CD4-positive, alpha-beta memory T cell (primary cell): ENCODE measurements around the gene TOMM7. TPM values are rescaled to one million over a fixed set of nuclear protein-coding genes. Genes with fewer than 3 reads are reported as not detected.

ENCODE experiments used
- CTCF ChIA-PET: fragments of 350-600 bp; sonication (Branson Sonifier 250); formaldehyde crosslinking; loops from one replicate; lab custom pipeline; 2021; ENCODE audit warnings: inconsistent platforms; ENCODE audit not compliant: partially characterized antibody; lab: Charles Lee
- POLR2A ChIA-PET: fragments of 350-600 bp; sonication (Branson Sonifier 250); formaldehyde crosslinking; loops from one replicate; lab custom pipeline; 2021; ENCODE audit not compliant: partially characterized antibody; lab: Charles Lee
- DNase-seq, 5 donors: peaks; one replicate each; pipeline versions ENCODE4 v3.0.0 to v3.0.0-alpha.2; 2020 to 2022; ENCODE audit warnings: mixed read lengths in 1 of 5
- H3K27ac ChIP-seq: one replicate; pipeline ENCODE4 v1.7.0; 2013; ENCODE audit warnings: low read depth, low read length
- H3K27me3 ChIP-seq: 2 replicates; pipeline ENCODE4 v1.7.0; 2013; ENCODE audit warnings: mild to moderate bottlenecking, low read length, moderate library complexity; ENCODE audit not compliant: insufficient read depth
- H3K36me3 ChIP-seq: 2 replicates; pipeline ENCODE4 v1.7.0; 2013; ENCODE audit warnings: mild to moderate bottlenecking, low read length, moderate library complexity; ENCODE audit not compliant: insufficient read depth
- H3K4me1 ChIP-seq: 2 replicates; pipeline ENCODE4 v1.7.0; 2013; ENCODE audit warnings: mild to moderate bottlenecking, low read length, moderate library complexity; ENCODE audit not compliant: insufficient read depth
- H3K4me3 ChIP-seq, 2 donors: one replicate each; pipeline ENCODE4 v1.7.0; 2013; ENCODE audit warnings: low read length in 2 of 2, mild to moderate bottlenecking in 1 of 2
- H3K9me3 ChIP-seq, 2 donors: one replicate each; pipeline ENCODE4 v1.7.0; 2013; ENCODE audit warnings: low read length in 2 of 2, control low read depth in 1 of 2; ENCODE audit not compliant: control insufficient read depth in 1 of 2
- H3K27ac Mint-ChIP-seq, 7 donors: one replicate each; pipeline ENCODE4 v1.8.0; 2020 to 2021; ENCODE audit warnings: mixed read lengths in 7 of 7, mild to moderate bottlenecking in 6 of 7, inconsistent platforms in 3 of 7, moderate library complexity in 3 of 7
- H3K27me3 Mint-ChIP-seq, 2 donors: one replicate each; pipeline ENCODE4 v1.8.0; 2020 to 2021; ENCODE audit warnings: mixed read lengths in 2 of 2
- H3K36me3 Mint-ChIP-seq, 2 donors: one replicate each; pipeline ENCODE4 v1.8.0; 2020 to 2021; ENCODE audit warnings: mixed read lengths in 2 of 2, inconsistent platforms in 1 of 2, mild to moderate bottlenecking in 1 of 2
- H3K4me1 Mint-ChIP-seq, 4 donors: one replicate each; pipeline ENCODE4 v1.8.0; 2020 to 2021; ENCODE audit warnings: mixed read lengths in 4 of 4, mild to moderate bottlenecking in 1 of 4
- H3K4me3 Mint-ChIP-seq, 8 donors: one replicate each; pipeline ENCODE4 v1.8.0; 2020 to 2021; ENCODE audit warnings: mixed read lengths in 8 of 8, mild to moderate bottlenecking in 7 of 8, moderate library complexity in 6 of 8, inconsistent platforms in 3 of 8
- H3K9me3 Mint-ChIP-seq, 8 donors: one replicate each; pipeline ENCODE4 v1.8.0; 2020 to 2021; ENCODE audit warnings: mixed read lengths in 8 of 8, mild to moderate bottlenecking in 5 of 8, inconsistent platforms in 3 of 8, moderate library complexity in 1 of 8
- intact Hi-C: fragments of 100-400 bp; cut with micrococcal nuclease; formaldehyde crosslinking; loops from one replicate; pipeline ENCODE4 v1.15.1; 2023
- polyA plus RNA-seq, 2 donors: library from polyadenylated mRNA; unstranded; fragments of 300-500 nt; fragmentation: Illumina TruSeq; gene quantifications; one replicate each; pipeline ENCODE4 v1.2.3, GENCODE V29; 2021
- total RNA-seq, 2 experiments: library from RNA; stranded (reverse); gene quantifications; one replicate each; pipeline ENCODE4 v1.2.3, GENCODE V29; 2021

Gene TOMM7
- total and polyA plus RNA-seq, 4 experiments from 2014 or later, result 267 to 701 (median 595) TPM

- Mint-ChIP-seq H3K4me3 (peak overlapping the region; percentile 94 to 99 (median 98)), H3K9me3 (peaks cover 0 to 2% (median 0%) of the 10 kb centered on the region in 8 donors), H3K27ac (peak overlapping the region; percentile 94 to 100 (median 98)), H3K27me3 (peaks cover 5 to 17% of the 10 kb centered on the region in 2 donors), H3K36me3 (peaks cover under 1 to 16% of the 10 kb centered on the region in 2 donors), H3K4me1 (peaks cover 16 to 44% (median 30%) of the 10 kb centered on the region in 4 donors)
- Histone ChIP-seq H3K27me3 (no peaks in the 10 kb centered on the region), H3K27ac (peak overlapping the region; percentile 85), H3K4me1 (peaks cover 38% of the 10 kb centered on the region), H3K9me3 (no peaks in the 10 kb centered on the region), H3K4me3 (peak overlapping the region; percentile 83 to 98), H3K36me3 (no peaks in the 10 kb centered on the region)
- intact Hi-C loops, result loop anchor here (5.0 to 10.0 kb wide), 2 partner anchors 472 to 1749 kb away; partner anchors contain the start of genes MALSU1 and PALS2
- peak in 1 of 5 donors; percentile 4 for DNase-seq
- CTCF ChIA-PET, result interaction anchor here (0.7 to 2.4 kb wide), 3 partner anchors 32 to 233 kb away, joined by 3 to 9 read pairs (median 3); no protein-coding TSS in a partner anchor
- POLR2A ChIA-PET, result interaction anchor here (0.6 to 1.7 kb wide), 3 partner anchors 50 to 282 kb away, joined by 3 to 4 read pairs (median 4); partner anchors contain the start of gene KLHL7
Measured at GRCh38 chr7:22823142-22823497, 471 bp upstream of the TOMM7 start.

GRCh38 chr7:22821702-22822485, 755 bp downstream of the TOMM7 start:
- Mint-ChIP-seq H3K9me3 (peaks cover 0 to 2% (median 0%) of the 10 kb centered on the region in 8 donors), H3K27me3 (peaks cover 5 to 15% of the 10 kb centered on the region in 2 donors), H3K27ac (peak overlapping the region; percentile 94 to 100 (median 98)), H3K4me3 (peak overlapping the region; percentile 94 to 99 (median 98)), H3K36me3 (peaks cover 6 to 19% of the 10 kb centered on the region in 2 donors), H3K4me1 (peaks cover 19 to 51% (median 34%) of the 10 kb centered on the region in 4 donors)
- POLR2A ChIA-PET, result interaction anchor here (0.7 to 1.7 kb wide), 7 partner anchors 11 to 359 kb away, joined by 3 to 5 read pairs (median 3); partner anchors contain the start of gene KLHL7
- Histone ChIP-seq H3K27ac (peak overlapping the region; percentile 85), H3K4me1 (peaks cover 40% of the 10 kb centered on the region), H3K4me3 (peak overlapping the region; percentile 83 to 98), H3K27me3 (no peaks in the 10 kb centered on the region), H3K9me3 (no peaks in the 10 kb centered on the region), H3K36me3 (peaks cover 10% of the 10 kb centered on the region)
- CTCF ChIA-PET, result interaction anchor here (0.9 to 2.4 kb wide), 5 partner anchors 33 to 234 kb away, joined by 3 to 9 read pairs (median 5); no protein-coding TSS in a partner anchor
- intact Hi-C loops, result loop anchor here (1.0 to 10.0 kb wide), 6 partner anchors 32 to 1750 kb away; partner anchors contain the start of genes HYCC1, KLHL7, MALSU1 and PALS2
- peak in 4 of 5 donors; percentile 9 to 12 (median 10) for DNase-seq

GRCh38 chr7:22819476-22819875, 3.2 kb downstream of the TOMM7 start:
- POLR2A ChIA-PET, result no interaction called here
- H3K4me3 ChIP-seq, result no peak overlapping the region
- no peak overlapping the region for H3K27ac ChIP-seq
- Mint-ChIP-seq H3K4me3 (peak overlapping the region in 2 of 8 donors; percentile 41 to 60), H3K4me1 (peaks cover 28 to 65% (median 45%) of the 10 kb centered on the region in 4 donors), H3K36me3 (peaks cover 18 to 39% of the 10 kb centered on the region in 2 donors), H3K9me3 (peaks cover 0 to 2% (median 0%) of the 10 kb centered on the region in 8 donors), H3K27ac (peak overlapping the region in 5 of 7 donors; percentile 23 to 94 (median 48)), H3K27me3 (peaks cover 2 to 5% of the 10 kb centered on the region in 2 donors)
- DNase-seq, result no peak
- peaks cover 22% of the 10 kb centered on the region for H3K36me3 ChIP-seq
- intact Hi-C loops, result no loop called here
- peaks cover 40% of the 10 kb centered on the region for H3K4me1 ChIP-seq
- CTCF ChIA-PET, result no interaction called here
- H3K27me3 ChIP-seq, result no peaks in the 10 kb centered on the region
- no peaks in the 10 kb centered on the region for H3K9me3 ChIP-seq

GRCh38 chr7:22814261-22815208, 8.1 kb downstream of the TOMM7 start:
- no peaks in the 10 kb centered on the region for H3K27me3 Mint-ChIP-seq
- no peak for DNase-seq
- H3K9me3 Mint-ChIP-seq, result no peaks in the 10 kb centered on the region
- no peak overlapping the region for H3K27ac ChIP-seq
- H3K36me3 Mint-ChIP-seq, result peaks cover 29 to 56% of the 10 kb centered on the region in 2 donors
- intact Hi-C loops, result no loop called here
- H3K36me3 ChIP-seq, result peaks cover 33% of the 10 kb centered on the region
- H3K9me3 ChIP-seq, result no peaks in the 10 kb centered on the region
- ChIA-PET POLR2A (no interaction called here), CTCF (no interaction called here)
- peaks cover 15 to 29% (median 23%) of the 10 kb centered on the region in 4 donors for H3K4me1 Mint-ChIP-seq
- H3K4me3 Mint-ChIP-seq, result no peak overlapping the region
- H3K27ac Mint-ChIP-seq, result peak overlapping the region in 3 of 7 donors; percentile 3 to 78 (median 44)
- no peaks in the 10 kb centered on the region for H3K27me3 ChIP-seq
- no peak overlapping the region for H3K4me3 ChIP-seq
- H3K4me1 ChIP-seq, result peaks cover 7% of the 10 kb centered on the region

- ChIA-PET CTCF (interaction anchor here (0.8 kb wide), 1 partner anchor 10 kb away, joined by 3 read pairs; no protein-coding TSS in a partner anchor), POLR2A (no interaction called here)
- Mint-ChIP-seq H3K9me3 (no peaks in the 10 kb centered on the region), H3K36me3 (peaks cover 25 to 55% of the 10 kb centered on the region in 2 donors), H3K4me3 (no peak overlapping the region), H3K4me1 (peaks cover 9 to 15% (median 13%) of the 10 kb centered on the region in 4 donors), H3K27ac (peak overlapping the region in 1 of 7 donors; percentile 29), H3K27me3 (no peaks in the 10 kb centered on the region)
- Histone ChIP-seq H3K4me3 (no peak overlapping the region), H3K27ac (no peak overlapping the region), H3K4me1 (no peaks in the 10 kb centered on the region), H3K27me3 (no peaks in the 10 kb centered on the region), H3K9me3 (no peaks in the 10 kb centered on the region), H3K36me3 (peaks cover 28% of the 10 kb centered on the region)
- intact Hi-C loops, result no loop called here
- DNase-seq, result no peak
Measured at GRCh38 chr7:22812353-22812752, 10.3 kb downstream of the TOMM7 start.

- no peaks in the 10 kb centered on the region for H3K27me3 Mint-ChIP-seq
Measured at GRCh38 chr7:22811746-22812280, 10.8 kb downstream of the TOMM7 start.

More at GRCh38 chr7:22811746-22812280, 10.8 kb downstream of the TOMM7 start:
- H3K4me1 Mint-ChIP-seq, result peaks cover 8 to 15% (median 12%) of the 10 kb centered on the region in 4 donors
- Histone ChIP-seq H3K27ac (no peak overlapping the region), H3K4me3 (no peak overlapping the region), H3K4me1 (no peaks in the 10 kb centered on the region), H3K36me3 (peaks cover 22% of the 10 kb centered on the region), H3K9me3 (no peaks in the 10 kb centered on the region), H3K27me3 (no peaks in the 10 kb centered on the region)
- H3K4me3 Mint-ChIP-seq, result no peak overlapping the region
- ChIA-PET POLR2A (no interaction called here), CTCF (interaction anchor here (0.8 to 1.6 kb wide), 2 partner anchors 9 to 49 kb away, joined by 3 read pairs; no protein-coding TSS in a partner anchor)
- H3K27ac Mint-ChIP-seq, result peak overlapping the region in 1 of 7 donors; percentile 15
- intact Hi-C loops, result no loop called here
- H3K9me3 Mint-ChIP-seq, result no peaks in the 10 kb centered on the region
- peaks cover 23 to 52% of the 10 kb centered on the region in 2 donors for H3K36me3 Mint-ChIP-seq
- DNase-seq, result no peak
